DND-41 (cell line): ENCODE results near the gene REEP1.
A peak's percentile ranks its signal among the peaks of the same experiment; 100 is the strongest.
"Not testable (repeated sequence)": the region's sequence is repeated elsewhere in the genome, so short reads cannot be mapped to it uniquely, and the experiment has no call there.

ENCODE experiments used
- ATAC-seq: fragments of 200-7000 bp; cut with Tn5 transposase; 3 replicates; pipeline ENCODE4 v1.9.1; 2021; ENCODE audit warnings: low read depth; ENCODE audit not compliant: insufficient read depth
- DNase-seq: peaks from one replicate; pipeline ENCODE4 v3.0.0-alpha.2; 2020
- H2AFZ ChIP-seq: 2 replicates; pipeline ENCODE4 v1.6.0; 2012; ENCODE audit warnings: low read depth, low read length
- H3K27ac ChIP-seq: 2 replicates; pipeline ENCODE4 v1.5.1; 2012; ENCODE audit warnings: low read length, inconsistent platforms
- H3K27me3 ChIP-seq: fragments of 200-600 bp; sonication (generic); 2 replicates; pipeline ENCODE4 v1.6.0; 2012; ENCODE audit warnings: low read length, mild to moderate bottlenecking, inconsistent platforms; ENCODE audit not compliant: insufficient read depth, poor library complexity
- H3K36me3 ChIP-seq: 2 replicates; pipeline ENCODE4 v1.5.1; 2012; ENCODE audit warnings: low read length, inconsistent platforms; ENCODE audit not compliant: insufficient read depth
- H3K4me1 ChIP-seq: 2 replicates; pipeline ENCODE4 v1.5.1; 2012; ENCODE audit warnings: mild to moderate bottlenecking, low read length; ENCODE audit not compliant: insufficient read depth
- H3K4me2 ChIP-seq: 2 replicates; pipeline ENCODE4 v1.6.0; 2012; ENCODE audit warnings: mild to moderate bottlenecking, moderate library complexity, low read length, inconsistent platforms; ENCODE audit not compliant: insufficient read depth
- H3K4me3 ChIP-seq, 2 experiments: fragments of 200-600 bp in 1 of 2; shearing (Covaris generic) in 1 of 2; 2 replicates each; pipeline ENCODE4 v1.5.1; 2012 to 2016; ENCODE audit warnings: inconsistent platforms in 2 of 2, low read length in 2 of 2, mild to moderate bottlenecking in 2 of 2, low read depth in 1 of 2, moderate library complexity in 1 of 2
- H3K79me2 ChIP-seq: 2 replicates; pipeline ENCODE4 v1.6.0; 2012; ENCODE audit warnings: low read length, inconsistent platforms; ENCODE audit not compliant: insufficient read depth
- H3K9ac ChIP-seq: 2 replicates; pipeline ENCODE4 v1.6.0; 2012; ENCODE audit warnings: low read depth, mild to moderate bottlenecking, inconsistent platforms, low read length, moderate library complexity
- H3K9me3 ChIP-seq: 2 replicates; pipeline ENCODE4 v1.5.1; 2012; ENCODE audit warnings: low read length, moderate library complexity, mild to moderate bottlenecking, inconsistent platforms; ENCODE audit not compliant: insufficient read depth, severe bottlenecking
- H4K20me1 ChIP-seq: 2 replicates; pipeline ENCODE4 v1.6.0; 2012; ENCODE audit warnings: low read length; ENCODE audit not compliant: insufficient read depth
- CTCF ChIP-seq: IDR thresholded peaks from 2 replicates; pipeline ENCODE4 v1.5.1; 2012; ENCODE audit warnings: borderline replicate concordance, low read length, moderate library complexity, mild to moderate bottlenecking; ENCODE audit not compliant: poor library complexity, severe bottlenecking; ENCODE audit errors: extremely low read depth
- EZH2 ChIP-seq: IDR thresholded peaks from 3 replicates; pipeline ENCODE4 v1.6.1; 2012; ENCODE audit warnings: borderline replicate concordance, low read depth, mild to moderate bottlenecking, moderate library complexity, low read length, inconsistent platforms; ENCODE audit not compliant: severe bottlenecking

The REEP1 gene

GRCh38 chr2:86201671-86202335 lies 135.6 kb downstream of the REEP1 start:
- no peak overlapping the region; the same call in 1 of the 2 replicates for H3K4me2 ChIP-seq
- no peak for TF ChIP-seq CTCF
- peaks cover 12% of the 10 kb centered on the region for H3K36me3 ChIP-seq
- H3K27me3 ChIP-seq: no peaks in the 10 kb centered on the region
- no peak overlapping the region for H3K9ac ChIP-seq
- no peaks in the 10 kb centered on the region for H4K20me1 ChIP-seq
- DNase-seq (no peak), ATAC-seq (no peak)
- H3K4me3 ChIP-seq: no peak overlapping the region
- H3K4me1 ChIP-seq: peaks cover 29% of the 10 kb centered on the region
- no peak overlapping the region for H2AFZ ChIP-seq
- H3K79me2 ChIP-seq: peaks cover 53% of the 10 kb centered on the region
- no peaks in the 10 kb centered on the region for H3K9me3 ChIP-seq
- H3K27ac ChIP-seq: no peak overlapping the region

GRCh38 chr2:86200564-86200963 lies 136.9 kb downstream of the REEP1 start:
- H3K27me3 ChIP-seq: not testable (repeated sequence)
- H3K4me3 ChIP-seq: peak overlapping the region; percentile 64 to 75; a peak in 3 of 4 replicates
- peaks cover 40% of the 10 kb centered on the region for H3K4me1 ChIP-seq

GRCh38 chr2:86199834-86200177 lies 137.6 kb downstream of the REEP1 start:
- Histone ChIP-seq H3K4me1 (peaks cover 40% of the 10 kb centered on the region), H3K4me2 (peak overlapping the region; percentile 83), H3K27me3 (no peaks in the 10 kb centered on the region), H3K9me3 (no peaks in the 10 kb centered on the region), H3K27ac (peak overlapping the region; percentile 77), H3K4me3 (peak overlapping the region; percentile 64 to 75), H3K36me3 (no peaks in the 10 kb centered on the region; the same call in 1 of the 2 replicates), H3K79me2 (peaks cover 62% of the 10 kb centered on the region), H3K9ac (peak overlapping the region; percentile 72), H4K20me1 (no peaks in the 10 kb centered on the region), H2AFZ (peak overlapping the region; percentile 70)
- ATAC-seq (no peak), DNase-seq (no peak)
- TF ChIP-seq EZH2: no peak
- TF ChIP-seq CTCF: no peak

More at GRCh38 chr2:86200564-86200963, 136.9 kb downstream of the REEP1 start:
- not testable (repeated sequence) for H3K27ac ChIP-seq, H4K20me1 ChIP-seq, H2AFZ ChIP-seq, DNase-seq, ATAC-seq, H3K9me3 ChIP-seq, H3K36me3 ChIP-seq
- Histone ChIP-seq H3K4me2 (peak overlapping the region; percentile 83), H3K9ac (peak overlapping the region; percentile 72), H3K79me2 (peaks cover 58% of the 10 kb centered on the region)

GRCh38 chr2:86195808-86196387 lies 141.5 kb downstream of the REEP1 start:
- H3K4me3 ChIP-seq: peak overlapping the region; percentile 73 to 79
- ATAC-seq: peak; percentile 1; the same call in 1 of the 3 replicates
- H3K36me3 ChIP-seq: peaks cover 14% of the 10 kb centered on the region
- peaks cover 62% of the 10 kb centered on the region for H3K4me1 ChIP-seq
- H3K79me2 ChIP-seq: peaks cover 68% of the 10 kb centered on the region
- H3K9me3 ChIP-seq: no peaks in the 10 kb centered on the region
- peak overlapping the region; percentile 88 for H2AFZ ChIP-seq
- no peaks in the 10 kb centered on the region for H3K27me3 ChIP-seq
- DNase-seq: no peak
- peak overlapping the region; percentile 96 for H3K4me2 ChIP-seq
- TF ChIP-seq CTCF (no peak), EZH2 (no peak)
- peak overlapping the region; percentile 98 for H3K27ac ChIP-seq
- peak overlapping the region; percentile 97 for H3K9ac ChIP-seq
- peaks cover 35% of the 10 kb centered on the region for H4K20me1 ChIP-seq
